Activated T-helper 2 cell treated with anti-CD3 and anti-CD28 coated beads, Interferon-gamma antibody, Interleukin-2, Interleukin-4, amounts not matched to agents 10 μg/mL and 5 μg/mL and 100 μg/mL, durations not matched to agents 14 hours and 24 hours and 36 hours (primary cell): Measurements from ENCODE around the gene STAC. TPM values are rescaled to one million over a fixed set of nuclear protein-coding genes. Genes with fewer than 3 reads are reported as not detected.
"Not testable (repeated sequence)": the region's sequence is repeated elsewhere in the genome, so short reads cannot be mapped to it uniquely, and the experiment has no call there.

Source experiments
- DNase-seq: peaks from one replicate; pipeline ENCODE4 v3.0.0; 2021; ENCODE audit warnings: low spot score
- H3K27ac Mint-ChIP-seq: one replicate; pipeline ENCODE4 v1.8.0; 2021; ENCODE audit warnings: mixed read lengths
- H3K27me3 Mint-ChIP-seq: one replicate; pipeline ENCODE4 v1.8.0; 2021; ENCODE audit warnings: low read depth, mixed read lengths
- H3K36me3 Mint-ChIP-seq: one replicate; pipeline ENCODE4 v1.8.0; 2021; ENCODE audit warnings: low read depth, mixed read lengths
- H3K4me1 Mint-ChIP-seq: one replicate; pipeline ENCODE4 v1.8.0; 2021; ENCODE audit warnings: low read depth, mixed read lengths
- H3K4me3 Mint-ChIP-seq: one replicate; pipeline ENCODE4 v1.8.0; 2021; ENCODE audit warnings: low read depth, mild to moderate bottlenecking, moderate library complexity, mixed read lengths
- H3K9me3 Mint-ChIP-seq: one replicate; pipeline ENCODE4 v1.8.0; 2021; ENCODE audit warnings: mixed read lengths
- intact Hi-C: fragments of 100-400 bp; cut with micrococcal nuclease; formaldehyde crosslinking; loops from one replicate; pipeline ENCODE4 v1.15.1; 2023
- total RNA-seq: library from RNA; stranded (reverse); gene quantifications from 2 replicates; pipeline ENCODE4 v1.2.3, GENCODE V29; 2022

The STAC gene
- total RNA-seq, 1 donor from 2014 or later: not detected

GRCh38 chr3:36429986-36430485 lies 49.7 kb downstream of the STAC start:
- no peaks in the 10 kb centered on the region for H3K27me3 Mint-ChIP-seq
- no peaks in the 10 kb centered on the region for H3K36me3 Mint-ChIP-seq
- no peak for DNase-seq
- H3K4me1 Mint-ChIP-seq: no peaks in the 10 kb centered on the region
- H3K27ac Mint-ChIP-seq: no peak overlapping the region
- H3K4me3 Mint-ChIP-seq: no peak overlapping the region
- intact Hi-C loops: no loop called here
- H3K9me3 Mint-ChIP-seq: no peaks in the 10 kb centered on the region

GRCh38 chr3:36433511-36433910 lies 53.2 kb downstream of the STAC start:
- Mint-ChIP-seq H3K4me3 (no peak overlapping the region), H3K9me3 (no peaks in the 10 kb centered on the region), H3K27ac (no peak overlapping the region), H3K36me3 (no peaks in the 10 kb centered on the region), H3K4me1 (no peaks in the 10 kb centered on the region), H3K27me3 (no peaks in the 10 kb centered on the region)
- DNase-seq: no peak
- intact Hi-C loops: no loop called here

- Mint-ChIP-seq H3K4me3 (no peak overlapping the region), H3K4me1 (no peaks in the 10 kb centered on the region), H3K36me3 (no peaks in the 10 kb centered on the region), H3K9me3 (no peaks in the 10 kb centered on the region), H3K27ac (no peak overlapping the region), H3K27me3 (no peaks in the 10 kb centered on the region)
- intact Hi-C loops: no loop called here
- no peak for DNase-seq
These were observed 54.6 kb downstream of the STAC start for GRCh38 chr3:36434687-36435426.

GRCh38 chr3:36443028-36443686 lies 62.9 kb downstream of the STAC start:
- no peaks in the 10 kb centered on the region for H3K36me3 Mint-ChIP-seq
- no peak for DNase-seq
- H3K4me3 Mint-ChIP-seq: no peak overlapping the region
- H3K27me3 Mint-ChIP-seq: no peaks in the 10 kb centered on the region
- intact Hi-C loops: no loop called here
- no peaks in the 10 kb centered on the region for H3K4me1 Mint-ChIP-seq
- no peaks in the 10 kb centered on the region for H3K9me3 Mint-ChIP-seq
- no peak overlapping the region for H3K27ac Mint-ChIP-seq

GRCh38 chr3:36444909-36445308 lies 64.6 kb downstream of the STAC start:
- no peaks in the 10 kb centered on the region for H3K9me3 Mint-ChIP-seq
- no peaks in the 10 kb centered on the region for H3K27me3 Mint-ChIP-seq
- no peaks in the 10 kb centered on the region for H3K4me1 Mint-ChIP-seq
- no peaks in the 10 kb centered on the region for H3K36me3 Mint-ChIP-seq
- intact Hi-C loops: no loop called here
- no peak overlapping the region for H3K4me3 Mint-ChIP-seq
- DNase-seq: no peak
- no peak overlapping the region for H3K27ac Mint-ChIP-seq

- intact Hi-C loops: no loop called here
- no peaks in the 10 kb centered on the region for H3K9me3 Mint-ChIP-seq
- no peaks in the 10 kb centered on the region for H3K27me3 Mint-ChIP-seq
- H3K4me3 Mint-ChIP-seq: no peak overlapping the region
- no peaks in the 10 kb centered on the region for H3K4me1 Mint-ChIP-seq
- DNase-seq: no peak
- no peak overlapping the region for H3K27ac Mint-ChIP-seq
- no peaks in the 10 kb centered on the region for H3K36me3 Mint-ChIP-seq
These were observed 66.0 kb downstream of the STAC start for GRCh38 chr3:36446276-36446675.

- no peaks in the 10 kb centered on the region for H3K9me3 Mint-ChIP-seq
- no peak overlapping the region for H3K27ac Mint-ChIP-seq
- intact Hi-C loops: no loop called here
- H3K4me3 Mint-ChIP-seq: no peak overlapping the region
- DNase-seq: no peak
- no peaks in the 10 kb centered on the region for H3K4me1 Mint-ChIP-seq
- no peaks in the 10 kb centered on the region for H3K27me3 Mint-ChIP-seq
- H3K36me3 Mint-ChIP-seq: no peaks in the 10 kb centered on the region
These were observed 66.8 kb downstream of the STAC start for GRCh38 chr3:36447061-36447460.

GRCh38 chr3:36451816-36452215 lies 71.5 kb downstream of the STAC start:
- H3K27ac Mint-ChIP-seq: no peak overlapping the region
- H3K4me3 Mint-ChIP-seq: no peak overlapping the region
- H3K4me1 Mint-ChIP-seq: no peaks in the 10 kb centered on the region
- H3K27me3 Mint-ChIP-seq: no peaks in the 10 kb centered on the region
- no peak for DNase-seq
- H3K9me3 Mint-ChIP-seq: no peaks in the 10 kb centered on the region
- no peaks in the 10 kb centered on the region for H3K36me3 Mint-ChIP-seq
- intact Hi-C loops: no loop called here

GRCh38 chr3:36453213-36453612 lies 72.9 kb downstream of the STAC start:
- H3K9me3 Mint-ChIP-seq, H3K27ac Mint-ChIP-seq, H3K36me3 Mint-ChIP-seq, H3K4me3 Mint-ChIP-seq, intact Hi-C loops, H3K4me1 Mint-ChIP-seq, DNase-seq, H3K27me3 Mint-ChIP-seq: not testable (repeated sequence)

GRCh38 chr3:36453896-36454295 lies 73.6 kb downstream of the STAC start:
- H3K36me3 Mint-ChIP-seq, H3K27ac Mint-ChIP-seq, H3K4me1 Mint-ChIP-seq, H3K4me3 Mint-ChIP-seq, intact Hi-C loops, DNase-seq, H3K27me3 Mint-ChIP-seq, H3K9me3 Mint-ChIP-seq: not testable (repeated sequence)

GRCh38 chr3:36455406-36455805 lies 75.1 kb downstream of the STAC start:
- Mint-ChIP-seq H3K4me1 (no peaks in the 10 kb centered on the region), H3K4me3 (no peak overlapping the region), H3K27me3 (no peaks in the 10 kb centered on the region), H3K36me3 (no peaks in the 10 kb centered on the region), H3K27ac (no peak overlapping the region), H3K9me3 (no peaks in the 10 kb centered on the region)
- intact Hi-C loops: no loop called here
- DNase-seq: no peak

GRCh38 chr3:36456784-36457183 lies 76.5 kb downstream of the STAC start:
- no peak overlapping the region for H3K4me3 Mint-ChIP-seq
- no peak for DNase-seq
- intact Hi-C loops: no loop called here
- H3K36me3 Mint-ChIP-seq: no peaks in the 10 kb centered on the region
- H3K27me3 Mint-ChIP-seq: no peaks in the 10 kb centered on the region
- no peak overlapping the region for H3K27ac Mint-ChIP-seq
- H3K4me1 Mint-ChIP-seq: no peaks in the 10 kb centered on the region
- H3K9me3 Mint-ChIP-seq: no peaks in the 10 kb centered on the region

GRCh38 chr3:36457667-36458066 lies 77.4 kb downstream of the STAC start:
- Mint-ChIP-seq H3K9me3 (no peaks in the 10 kb centered on the region), H3K27ac (no peak overlapping the region), H3K36me3 (no peaks in the 10 kb centered on the region), H3K4me1 (no peaks in the 10 kb centered on the region), H3K4me3 (no peak overlapping the region), H3K27me3 (no peaks in the 10 kb centered on the region)
- intact Hi-C loops: no loop called here
- DNase-seq: no peak
